Heart right ventricle (tissue), 16 donors: ENCODE measurements around the gene NUP98. TPM values are rescaled to one million over a fixed set of nuclear protein-coding genes. Genes with fewer than 3 reads are reported as not detected.
A peak's percentile ranks its signal among the peaks of the same experiment; 100 is the strongest.
"Not testable (repeated sequence)": the region's sequence is repeated elsewhere in the genome, so short reads cannot be mapped to it uniquely, and the experiment has no call there.

Experiments used
- ATAC-seq, 8 donors: fragments of 200-7000 bp; cut with Tn5 transposase; one replicate each; pipeline ENCODE4 v1.9.1; 2020; ENCODE audit warnings: mild to moderate bottlenecking in 8 of 8, moderate library complexity in 8 of 8, moderate number of reproducible peaks in 1 of 8
- DNase-seq, 2 donors: peaks; one replicate each; pipeline ENCODE4 v3.0.0-alpha.2; 2020
- H3K27ac ChIP-seq, 10 donors: fragments of 200-600 bp; sonication (generic) in 2 of 10; one replicate each; pipeline versions ENCODE4 v1.5.0 to v1.8.0; 2020 to 2022; ENCODE audit warnings: mild to moderate bottlenecking in 3 of 10
- H3K27me3 ChIP-seq, 7 donors: fragments of 200-600 bp; one replicate each; pipeline ENCODE4 v1.8.0; 2021 to 2022; ENCODE audit warnings: mild to moderate bottlenecking in 2 of 7
- H3K36me3 ChIP-seq, 9 donors: fragments of 200-600 bp; sonication (generic) in 1 of 9; one replicate each; pipeline versions ENCODE4 v1.5.0 to v1.8.0; 2020 to 2022; ENCODE audit warnings: mild to moderate bottlenecking in 2 of 9
- H3K4me1 ChIP-seq, 9 donors: fragments of 200-600 bp; sonication (generic) in 1 of 9; one replicate each; pipeline versions ENCODE4 v1.5.0 to v1.8.0; 2020 to 2022; ENCODE audit warnings: mild to moderate bottlenecking in 4 of 9
- H3K4me3 ChIP-seq, 10 donors: fragments of 200-600 bp; sonication (generic) in 2 of 10; one replicate each; pipeline versions ENCODE4 v1.5.0 to v1.8.0; 2020 to 2022; ENCODE audit warnings: mild to moderate bottlenecking in 7 of 10, moderate library complexity in 2 of 10
- H3K9me3 ChIP-seq, 11 donors: fragments of 200-600 bp in 10 of 11; sonication (generic) in 2 of 11; one replicate each; pipeline versions ENCODE4 v1.5.0 to v1.8.0; 2013 to 2022; ENCODE audit warnings: mild to moderate bottlenecking in 2 of 11, control low read depth in 1 of 11, moderate library complexity in 1 of 11
- CTCF ChIP-seq, 9 donors: fragments of 200-600 bp; sonication (generic) in 2 of 9; IDR thresholded peaks; one replicate each; pipeline versions ENCODE4 v1.5.0 to v1.8.0; 2021 to 2022; ENCODE audit warnings: antibody characterized with exemption in 9 of 9, mild to moderate bottlenecking in 5 of 9, moderate library complexity in 1 of 9
- WGBS, 2 donors: extraction: QIAGEN DNeasy Blood & Tissue Kit; methylation state at CpG; one replicate each; pipeline ENCODE4 v1.1.7; 2013; ENCODE audit warnings: inconsistent platforms in 1 of 2; 5-methylcytosine and 5-hydroxymethylcytosine counted together
- intact Hi-C, 10 donors: fragments of 100-400 bp; cut with DNase I; formaldehyde crosslinking; loops; one replicate each; pipeline versions ENCODE4 v1.11.1 to v1.14.2; 2022
- polyA plus RNA-seq, 2 donors: library from polyadenylated mRNA; stranded (reverse); fragments of 200-250 nt; gene quantifications; one replicate each; pipeline ENCODE4 v1.2.3, GENCODE V29; 2013
- total RNA-seq, 10 donors: library from RNA; stranded (reverse); fragmentation: NEBNext Ultra II Directional in 3 of 10; extraction: Animal tissue kit (Norgen Biotek cat#: 25700) in 3 of 10; gene quantifications; one replicate each; pipeline versions ENCODE4 v1.2.1 to v1.2.4, GENCODE V29; 2021 to 2023
- donor health status: Arrhythmogenic right ventricular cardiomyopathy.
- donor health status: ischemic (EF 13 %, LVEDD 7.1; RV severe dilation, severe dysfunction).
- donor health status: healthy with polysubstance abuse.
- donor health status: DM: no; HTN: yes; CAD: no.
- donor health status: DM: no; HTN: no; CAD: no.
- donor health status: ischemic (EF 25% LVEDD 6.9; RV normal size, moderate dysfunction).
- donor health status: ischemic (EF 25% LVEDD 5.7; RV mildly dilated, moderate dysfunction).
- donor health status: healthy.
- donor health status: DM: yes; HTN: yes; CAD: no.
- donor health status: Ischemic cardiomyopathy.
- donor health status: ischemic (EF 35%, LVEDD 5.7; RV mildly dilated, moderate dysfunction).
- donor health status: nonischemic (EF 11% LVEDD 7.7; RV severe dilation, severe dysfunction).
- donor health status: DM: yes; HTN: yes; CAD: no.
- donor health status: PGD.
- donor health status: ischemic (EF 29% LVEDD 5.4; RV normal size, mild dysfunction).
- donor health status: nonischemic (EF 23%, LVEDD 6.1; RV moderate dilation, normal function).

The NUP98 gene
- total and polyA plus RNA-seq, 12 donors: 11.1 to 65.5 (median 46.0) TPM

GRCh38 chr11:3660960-3661359, 136.4 kb downstream of the NUP98 start:
- Histone ChIP-seq H3K36me3 (peaks cover 0 to 18% (median 0%) of the 10 kb centered on the region in 9 donors), H3K27ac (no peak overlapping the region), H3K9me3 (no peaks in the 10 kb centered on the region), H3K4me3 (no peak overlapping the region), H3K4me1 (peaks cover 0 to 6% (median 0%) of the 10 kb centered on the region in 9 donors), H3K27me3 (peaks cover 0 to 10% (median 0%) of the 10 kb centered on the region in 7 donors)
- no peak for DNase-seq
- intact Hi-C loops: no loop called here
- no peak for TF ChIP-seq CTCF (IDR thresholded peaks at IDR 0.05)
- no peak for ATAC-seq
- 92 to 97% methylated on average over 2 of the region's 2 CpGs for WGBS, 2 donors

GRCh38 chr11:3659595-3660515, 137.5 kb downstream of the NUP98 start:
- WGBS, 2 donors: 92% methylated on average over 32 to 33 of the region's 33 CpGs
- H3K4me3 ChIP-seq: no peak overlapping the region
- ATAC-seq: peak in 2 of 8 donors; percentile 11 to 32
- intact Hi-C loops: no loop called here
- H3K4me1 ChIP-seq: no peaks in the 10 kb centered on the region
- no peak overlapping the region for H3K27ac ChIP-seq
- H3K27me3 ChIP-seq: peaks cover 0 to 10% (median 0%) of the 10 kb centered on the region in 7 donors
- no peak for TF ChIP-seq CTCF (IDR thresholded peaks at IDR 0.05)
- H3K36me3 ChIP-seq: peaks cover 0 to 6% (median 0%) of the 10 kb centered on the region in 9 donors
- no peaks in the 10 kb centered on the region for H3K9me3 ChIP-seq
- DNase-seq: no peak

- no peak for TF ChIP-seq CTCF (IDR thresholded peaks at IDR 0.05)
These were observed 139.1 kb downstream of the NUP98 start for GRCh38 chr11:3658252-3658651.

GRCh38 chr11:3657331-3657730, 140.0 kb downstream of the NUP98 start:
- H3K9me3 ChIP-seq, DNase-seq, H3K4me1 ChIP-seq, intact Hi-C loops, H3K27me3 ChIP-seq, H3K27ac ChIP-seq, H3K36me3 ChIP-seq, H3K4me3 ChIP-seq, ATAC-seq: not testable (repeated sequence)
- 79% methylated on average over 5 of the region's 5 CpGs for WGBS, 2 donors

More at GRCh38 chr11:3658252-3658651, 139.1 kb downstream of the NUP98 start:
- H3K27ac ChIP-seq: no peak overlapping the region
- ATAC-seq (no peak), DNase-seq (no peak)
- peaks cover 0 to 10% (median 0%) of the 10 kb centered on the region in 7 donors for H3K27me3 ChIP-seq
- H3K4me1 ChIP-seq: no peaks in the 10 kb centered on the region
- no peaks in the 10 kb centered on the region for H3K36me3 ChIP-seq
- no peaks in the 10 kb centered on the region for H3K9me3 ChIP-seq
- WGBS, 2 donors: 92 to 93% methylated on average over 8 of the region's 8 CpGs
- H3K4me3 ChIP-seq: no peak overlapping the region
- intact Hi-C loops: no loop called here

DNA sequence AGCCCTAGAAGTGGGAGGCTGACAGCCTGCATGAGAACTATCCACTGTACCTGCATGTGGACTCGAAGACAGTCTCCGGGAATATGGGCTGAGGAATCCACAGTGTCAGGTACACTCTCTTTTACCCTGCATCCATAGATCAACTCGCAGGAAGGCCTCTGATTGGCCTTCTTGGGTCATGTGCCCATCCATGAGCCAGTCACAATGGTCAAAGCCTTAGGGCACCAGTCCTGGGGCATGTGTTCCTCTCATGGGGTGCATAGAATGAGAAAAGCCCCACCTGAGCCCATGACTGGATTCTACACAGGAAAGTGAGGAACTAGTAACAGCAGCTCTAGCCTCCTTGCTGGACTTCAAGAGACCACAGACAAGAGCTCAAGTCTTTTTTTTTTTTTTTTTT, 141.8 kb downstream of the NUP98 start:
- no peaks in the 10 kb centered on the region for H3K4me1 ChIP-seq
- TF ChIP-seq CTCF (IDR thresholded peaks at IDR 0.05): no peak
- peak in 1 of 8 donors; percentile 28 for ATAC-seq
- intact Hi-C loops: no loop called here
- peaks cover 0 to 10% (median 0%) of the 10 kb centered on the region in 7 donors for H3K27me3 ChIP-seq
- no peaks in the 10 kb centered on the region for H3K36me3 ChIP-seq
- H3K27ac ChIP-seq: no peak overlapping the region
- H3K9me3 ChIP-seq: no peaks in the 10 kb centered on the region
- no peak for DNase-seq
- 95 to 99% methylated on average over 3 of the region's 3 CpGs for WGBS, 2 donors
- H3K4me3 ChIP-seq: no peak overlapping the region

GRCh38 chr11:3652514-3652913, 144.8 kb downstream of the NUP98 start:
- H3K4me1 ChIP-seq, H3K27ac ChIP-seq, H3K27me3 ChIP-seq, H3K4me3 ChIP-seq, DNase-seq, ATAC-seq, H3K36me3 ChIP-seq, H3K9me3 ChIP-seq, intact Hi-C loops: not testable (repeated sequence)
- 90 to 94% methylated on average over 2 of the region's 3 CpGs for WGBS, 2 donors

DNA sequence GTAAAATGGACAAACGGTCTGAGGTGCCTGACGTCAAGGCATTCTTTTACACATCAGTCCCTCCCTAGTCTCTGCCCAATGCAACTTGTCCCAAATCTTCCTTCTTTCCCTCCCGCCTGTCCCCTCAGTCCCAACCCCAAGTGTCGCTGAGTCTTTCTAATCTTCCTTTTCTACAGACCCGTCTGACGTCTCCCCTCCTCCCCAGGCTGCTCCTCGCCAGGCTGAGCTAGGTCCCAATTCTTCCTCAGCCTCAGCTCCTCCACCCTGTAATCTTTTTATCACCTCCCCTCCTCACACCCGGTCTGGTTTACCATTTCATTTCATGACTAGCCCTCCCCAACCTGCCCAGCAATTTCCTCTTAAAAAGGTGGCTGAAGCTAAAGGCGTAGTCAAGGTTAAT, 148.0 kb downstream of the NUP98 start:
- WGBS, 2 donors: 39 to 52% methylated on average over 9 of the region's 9 CpGs
- peaks cover 0 to 13% (median 4%) of the 10 kb centered on the region in 9 donors for H3K4me1 ChIP-seq
- H3K4me3 ChIP-seq, H3K27ac ChIP-seq, H3K9me3 ChIP-seq, intact Hi-C loops, DNase-seq, H3K36me3 ChIP-seq, ATAC-seq: not testable (repeated sequence)
- peaks cover 0 to 17% (median 0%) of the 10 kb centered on the region in 7 donors for H3K27me3 ChIP-seq
